Ascending aorta (tissue), 2 donors: ENCODE results near the gene PTPN18. TPM values are rescaled to one million over a fixed set of nuclear protein-coding genes. Genes with fewer than 3 reads are reported as not detected.
A peak's percentile ranks its signal among the peaks of the same experiment; 100 is the strongest.

Experiments
- DNase-seq, 2 donors: peaks; one replicate each; pipeline ENCODE4 v3.0.0-alpha.2; 2019; ENCODE audit warnings: low spot score in 2 of 2
- H3K27ac ChIP-seq, 2 donors: fragments of 200-600 bp; sonication (generic); one replicate each; pipeline ENCODE4 v1.5.1; 2016 to 2017; ENCODE audit warnings: mild to moderate bottlenecking in 1 of 2
- H3K27me3 ChIP-seq: fragments of 200-600 bp; sonication (generic); one replicate; pipeline ENCODE4 v1.5.1; 2017
- H3K36me3 ChIP-seq, 2 donors: fragments of 200-600 bp; sonication (generic); one replicate each; pipeline ENCODE4 v1.5.1; 2016
- H3K4me1 ChIP-seq, 2 donors: fragments of 200-600 bp; sonication (generic); one replicate each; pipeline ENCODE4 v1.5.1; 2016 to 2017; ENCODE audit warnings: mild to moderate bottlenecking in 1 of 2
- H3K4me3 ChIP-seq, 2 donors: fragments of 200-600 bp; sonication (generic); one replicate each; pipeline ENCODE4 v1.5.1; 2016 to 2017; ENCODE audit warnings: mild to moderate bottlenecking in 1 of 2
- H3K9me3 ChIP-seq, 2 donors: fragments of 200-600 bp; sonication (generic); one replicate each; pipeline ENCODE4 v1.5.1; 2016
- intact Hi-C: fragments of 100-400 bp; cut with DNase I; formaldehyde crosslinking; loops from one replicate; pipeline ENCODE4 v1.15.1; 2023
- total RNA-seq: library from RNA; depleted of rRNA; stranded (reverse); fragments of >200 nt; gene quantifications from one replicate; pipeline ENCODE4 v1.1.0, GENCODE V29; 2016
- TF ChIP-seq, protein P1 (sequence below), 3 experiments: fragments of 200-600 bp in 2 of 3; fragments of 450-650 bp in 1 of 3; sonication (generic) in 2 of 3; IDR thresholded peaks; one replicate each; pipeline ENCODE4 v1.5.1; 2016 to 2019; ENCODE audit warnings: antibody characterized with exemption in 3 of 3, mild to moderate bottlenecking in 1 of 3, moderate library complexity in 1 of 3

PTPN18 gene
- total RNA-seq, 1 donor from 2014 or later, result 21.0 TPM

- intact Hi-C loops, result loop anchor here (10.0 kb wide), 1 partner anchor 1116 kb away; the partner anchor contains the start of gene MZT2A
- H3K4me3 ChIP-seq, result no peak overlapping the region
Measured at GRCh38 chr2:130378206-130378897, 22.5 kb downstream of the PTPN18 start.

DNA sequence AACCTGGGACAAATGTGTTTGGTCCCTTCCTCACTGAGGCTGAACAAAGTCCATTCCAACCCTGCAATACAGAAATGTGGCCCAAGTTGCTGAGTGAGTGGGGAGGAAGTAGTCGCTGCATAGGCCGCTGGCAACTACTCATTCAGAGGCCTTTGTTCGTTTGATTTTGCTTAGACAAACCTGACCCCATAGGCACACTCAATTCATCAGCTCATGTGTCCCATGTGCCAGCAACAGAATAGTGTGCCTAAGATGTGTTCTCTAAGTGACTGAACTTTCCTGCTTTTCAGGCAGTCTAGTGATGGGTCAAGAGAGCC lies 23.0 kb downstream of the PTPN18 start:
- intact Hi-C loops, result loop anchor here (10.0 kb wide), 1 partner anchor 1116 kb away; the partner anchor contains the start of gene MZT2A
- no peak overlapping the region for H3K4me3 ChIP-seq
- no peak overlapping the region for H3K27ac ChIP-seq
- no peak for DNase-seq
- no peaks in the 10 kb centered on the region for H3K9me3 ChIP-seq
- H3K27me3 ChIP-seq, result no peaks in the 10 kb centered on the region
- peaks cover 0 to 1% of the 10 kb centered on the region in 2 donors for H3K4me1 ChIP-seq
- TF ChIP-seq, protein P1, sequence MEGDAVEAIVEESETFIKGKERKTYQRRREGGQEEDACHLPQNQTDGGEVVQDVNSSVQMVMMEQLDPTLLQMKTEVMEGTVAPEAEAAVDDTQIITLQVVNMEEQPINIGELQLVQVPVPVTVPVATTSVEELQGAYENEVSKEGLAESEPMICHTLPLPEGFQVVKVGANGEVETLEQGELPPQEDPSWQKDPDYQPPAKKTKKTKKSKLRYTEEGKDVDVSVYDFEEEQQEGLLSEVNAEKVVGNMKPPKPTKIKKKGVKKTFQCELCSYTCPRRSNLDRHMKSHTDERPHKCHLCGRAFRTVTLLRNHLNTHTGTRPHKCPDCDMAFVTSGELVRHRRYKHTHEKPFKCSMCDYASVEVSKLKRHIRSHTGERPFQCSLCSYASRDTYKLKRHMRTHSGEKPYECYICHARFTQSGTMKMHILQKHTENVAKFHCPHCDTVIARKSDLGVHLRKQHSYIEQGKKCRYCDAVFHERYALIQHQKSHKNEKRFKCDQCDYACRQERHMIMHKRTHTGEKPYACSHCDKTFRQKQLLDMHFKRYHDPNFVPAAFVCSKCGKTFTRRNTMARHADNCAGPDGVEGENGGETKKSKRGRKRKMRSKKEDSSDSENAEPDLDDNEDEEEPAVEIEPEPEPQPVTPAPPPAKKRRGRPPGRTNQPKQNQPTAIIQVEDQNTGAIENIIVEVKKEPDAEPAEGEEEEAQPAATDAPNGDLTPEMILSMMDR (IDR thresholded peaks at IDR 0.05), result no peak
- H3K36me3 ChIP-seq, result peaks cover 5 to 14% of the 10 kb centered on the region in 2 donors

More at GRCh38 chr2:130378206-130378897, 22.5 kb downstream of the PTPN18 start:
- Histone ChIP-seq H3K36me3 (peaks cover 5 to 14% of the 10 kb centered on the region in 2 donors), H3K4me1 (peaks cover 0 to 6% of the 10 kb centered on the region in 2 donors), H3K9me3 (no peaks in the 10 kb centered on the region), H3K27me3 (no peaks in the 10 kb centered on the region), H3K27ac (no peak overlapping the region)
- DNase-seq, result no peak
- TF ChIP-seq, protein P1 (IDR thresholded peaks at IDR 0.05), result no peak

DNA sequence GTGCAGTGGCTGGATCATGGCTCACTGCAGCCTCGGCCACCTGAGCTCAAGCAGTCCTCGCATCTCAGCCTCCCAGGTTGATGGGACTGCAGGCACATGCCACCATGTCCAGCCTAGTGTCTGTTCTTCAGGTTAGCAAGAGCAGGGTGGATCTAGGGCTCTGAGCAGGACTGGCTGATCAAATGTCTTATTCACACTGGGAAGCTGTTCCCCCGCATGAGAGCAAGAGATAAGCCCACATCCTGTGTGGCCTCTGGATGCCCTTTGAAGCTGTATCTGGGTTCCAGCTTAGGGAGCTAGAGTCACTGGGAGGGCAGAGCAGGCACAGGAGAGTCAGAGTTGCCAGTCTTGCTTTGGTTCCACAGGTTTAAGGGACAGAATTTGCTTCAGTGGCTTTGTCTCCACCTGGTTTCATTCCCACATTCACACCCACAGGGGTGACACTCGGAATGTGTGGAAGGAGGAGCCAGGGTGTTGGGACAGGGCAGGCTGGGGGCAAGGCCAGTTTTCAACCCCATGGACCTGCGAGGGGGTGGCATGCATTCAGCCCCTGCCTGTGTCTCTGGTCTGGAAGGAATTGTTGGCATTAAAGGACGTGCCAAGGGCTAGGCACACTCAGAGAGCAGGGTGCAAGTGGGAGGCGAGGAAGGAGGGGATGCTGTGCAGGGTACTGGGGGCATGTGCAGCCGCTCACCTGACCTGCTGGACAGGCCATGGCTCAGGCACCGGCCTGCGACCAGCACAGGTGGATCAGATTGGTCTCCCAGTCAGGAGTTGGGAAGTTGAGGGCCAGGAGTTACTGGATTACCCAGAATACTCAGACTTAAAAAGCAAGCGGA lies 24.5 kb downstream of the PTPN18 start:
- Histone ChIP-seq H3K27me3 (no peaks in the 10 kb centered on the region), H3K4me1 (no peaks in the 10 kb centered on the region), H3K27ac (no peak overlapping the region), H3K9me3 (no peaks in the 10 kb centered on the region), H3K4me3 (no peak overlapping the region), H3K36me3 (peaks cover 5 to 11% of the 10 kb centered on the region in 2 donors)
- intact Hi-C loops, result no loop called here
- TF ChIP-seq, protein P1 (IDR thresholded peaks at IDR 0.05), result no peak
- peak in 1 of 2 donors; percentile 53 for DNase-seq

DNA sequence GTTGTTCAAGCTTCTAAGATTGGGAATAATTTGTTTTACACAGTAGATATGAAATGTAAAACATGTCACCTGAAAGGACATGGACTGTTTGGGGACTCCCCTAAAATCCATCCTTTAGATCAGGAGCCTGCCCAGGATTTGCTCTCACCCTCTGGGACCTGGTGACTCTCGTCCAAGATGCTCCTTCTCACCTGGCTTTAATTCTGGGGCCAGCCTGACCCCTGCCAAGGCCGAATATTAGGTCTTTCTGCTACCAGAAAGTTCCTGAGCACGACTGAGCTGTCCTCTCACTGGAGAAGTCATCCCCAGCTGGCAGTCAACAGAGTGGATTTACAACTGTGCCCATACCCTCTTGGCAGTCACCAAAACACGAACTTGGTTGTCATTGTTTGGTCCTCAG lies 25.3 kb downstream of the PTPN18 start:
- Histone ChIP-seq H3K27ac (no peak overlapping the region), H3K4me1 (no peaks in the 10 kb centered on the region), H3K27me3 (no peaks in the 10 kb centered on the region), H3K4me3 (no peak overlapping the region), H3K36me3 (peaks cover 3 to 5% of the 10 kb centered on the region in 2 donors), H3K9me3 (no peaks in the 10 kb centered on the region)
- TF ChIP-seq, protein P1 (IDR thresholded peaks at IDR 0.05), result no peak
- peak in 1 of 2 donors; percentile 21 for DNase-seq
- intact Hi-C loops, result no loop called here

- Histone ChIP-seq H3K4me1 (peaks cover 0 to 4% of the 10 kb centered on the region in 2 donors), H3K27me3 (no peaks in the 10 kb centered on the region), H3K27ac (no peak overlapping the region), H3K9me3 (no peaks in the 10 kb centered on the region), H3K36me3 (peaks cover 3 to 5% of the 10 kb centered on the region in 2 donors), H3K4me3 (no peak overlapping the region)
- peak in 1 of 2 donors; percentile 25 for DNase-seq
- intact Hi-C loops, result no loop called here
- TF ChIP-seq, protein P1 (IDR thresholded peaks at IDR 0.05), result no peak
Measured at GRCh38 chr2:130381619-130382018, 25.8 kb downstream of the PTPN18 start.
